22Rv1 (cell line): Measurements from ENCODE around the gene RHOB.

Experiments used
- CTCF ChIP-seq: fragments of 450-650 bp; IDR thresholded peaks from 2 replicates; pipeline ENCODE4 v1.5.1; 2017; ENCODE audit warnings: mild to moderate bottlenecking
- ZFX ChIP-seq: fragments of 450-650 bp; IDR thresholded peaks from 2 replicates; pipeline ENCODE4 v1.6.1; 2017; ENCODE audit warnings: antibody characterized with exemption, borderline replicate concordance

DNA sequence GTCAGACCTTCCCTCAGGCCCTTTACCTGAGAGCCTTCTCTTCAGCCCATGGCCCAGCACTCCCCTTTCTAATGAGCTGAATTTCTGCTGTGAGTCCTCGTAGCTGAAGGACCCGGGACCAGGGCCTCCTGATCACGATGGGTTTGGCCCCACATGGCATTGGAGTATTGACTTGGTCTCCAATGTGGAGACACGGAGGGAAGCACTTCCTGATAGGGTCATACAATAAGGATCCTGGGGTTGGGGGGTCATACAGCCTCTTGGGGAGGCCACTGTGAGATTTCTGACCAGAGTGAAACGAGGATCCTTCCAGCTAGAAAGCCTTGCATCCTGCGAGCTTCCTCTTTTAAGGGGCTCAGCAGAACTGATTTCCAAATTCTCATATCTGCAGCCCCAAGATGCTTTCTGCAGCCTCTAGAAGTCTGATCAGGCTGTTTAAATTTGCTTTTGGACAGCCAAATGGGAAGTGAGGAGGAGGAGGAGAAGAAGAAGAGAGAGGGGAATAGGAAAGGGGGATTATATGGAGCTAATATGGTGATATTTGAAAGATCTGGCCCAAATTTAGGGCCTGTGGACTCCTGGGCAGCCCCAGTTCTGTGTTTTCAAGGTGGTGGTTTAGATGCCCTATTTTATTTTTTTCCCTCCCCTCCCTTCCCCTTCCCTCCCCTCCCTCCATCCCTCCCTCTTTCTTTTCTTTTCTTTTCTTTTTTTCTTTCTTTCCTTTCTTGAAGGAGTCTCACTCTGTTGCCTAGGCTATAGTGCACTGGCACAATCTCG, 38.9 kb downstream of the RHOB start:
- TF ChIP-seq CTCF (no peak), ZFX (no peak)
